HepG2 (cell line): ENCODE results near the gene JMJD6. TPM values are rescaled to one million over a fixed set of nuclear protein-coding genes. Genes with fewer than 3 reads are reported as not detected.
A peak's percentile ranks its signal among the peaks of the same experiment; 100 is the strongest.

Source experiments
- ARNTL ChIP-seq: sonication (generic); formaldehyde crosslinking; IDR thresholded peaks from 2 replicates; pipeline ENCODE4 v1.4.0; 2020; ENCODE audit warnings: mild to moderate bottlenecking, missing genetic modification reagents
- ESRRA ChIP-seq: sonication (generic); formaldehyde crosslinking; IDR thresholded peaks from 2 replicates; pipeline ENCODE4 v1.5.1; 2020; ENCODE audit warnings: mild to moderate bottlenecking, low read depth, missing genetic modification reagents
- FOXA1 ChIP-seq, 2 experiments: fragments of 450-650 bp in 1 of 2; sonication (generic) in 1 of 2; formaldehyde crosslinking in 1 of 2; IDR thresholded peaks; 2 replicates each; pipeline versions ENCODE4 v1.4.0 to v1.6.1; 2016 to 2020; ENCODE audit warnings: missing genetic modification reagents in 1 of 2
- NFATC3 ChIP-seq: sonication (generic); formaldehyde crosslinking; IDR thresholded peaks from 2 replicates; pipeline ENCODE4 v1.5.1; 2020; ENCODE audit warnings: mild to moderate bottlenecking, missing genetic modification reagents
- POLR2AphosphoS5 ChIP-seq: IDR thresholded peaks from 2 replicates; pipeline ENCODE4 v1.6.1; 2012; ENCODE audit warnings: low read depth, low read length
- SALL2 ChIP-seq: sonication (generic); formaldehyde crosslinking; IDR thresholded peaks from 2 replicates; pipeline ENCODE4 v1.8.1; 2023; ENCODE audit warnings: mild to moderate bottlenecking, missing genetic modification reagents, inconsistent platforms
- SKI ChIP-seq: fragments of 450-650 bp; IDR thresholded peaks from one replicate; pipeline ENCODE4 v1.6.1; 2018; ENCODE audit warnings: mild to moderate bottlenecking; ENCODE audit not compliant: partially characterized antibody
- TCF12 ChIP-seq, 2 experiments: fragments of 450-650 bp in 1 of 2; sonication (generic) in 1 of 2; formaldehyde crosslinking in 1 of 2; IDR thresholded peaks; 2 replicates each; pipeline versions ENCODE4 v1.6.1 to v1.8.0; 2017 to 2022; ENCODE audit warnings: antibody characterized with exemption in 1 of 2, mild to moderate bottlenecking in 1 of 2, missing genetic modification reagents in 1 of 2, moderate library complexity in 1 of 2
- TEAD3 ChIP-seq: optimal IDR thresholded peaks from 2 replicates; pipeline ENCODE3; 2016; ENCODE audit warnings: borderline replicate concordance
- TOE1 ChIP-seq: sonication (generic); formaldehyde crosslinking; IDR thresholded peaks from 2 replicates; pipeline ENCODE4 v1.4.0; 2020; ENCODE audit warnings: mild to moderate bottlenecking, missing genetic modification reagents
- ZNF263 ChIP-seq: sonication (generic); formaldehyde crosslinking; IDR thresholded peaks from 2 replicates; pipeline ENCODE4 v1.4.0; 2020; ENCODE audit warnings: missing genetic modification reagents
- ZNF274 ChIP-seq: sonication (generic); formaldehyde crosslinking; IDR thresholded peaks from 2 replicates; pipeline ENCODE4 v1.5.1; 2020; ENCODE audit warnings: mild to moderate bottlenecking, missing genetic modification reagents
- ZNF317 ChIP-seq: sonication (generic); formaldehyde crosslinking; IDR thresholded peaks from 2 replicates; pipeline ENCODE4 v1.5.0; 2020; ENCODE audit warnings: mild to moderate bottlenecking, missing genetic modification reagents
- ZNF589 ChIP-seq: sonication (generic); formaldehyde crosslinking; conservative IDR thresholded peaks from 2 replicates; pipeline ENCODE4 v1.8.0; 2022; ENCODE audit warnings: mild to moderate bottlenecking, moderate library complexity, missing genetic modification reagents
- ZNF607 ChIP-seq: sonication (generic); formaldehyde crosslinking; IDR thresholded peaks from 2 replicates; pipeline ENCODE4 v1.5.1; 2020; ENCODE audit warnings: missing genetic modification reagents, mild to moderate bottlenecking, borderline replicate concordance
- ZSCAN30 ChIP-seq: sonication (generic); formaldehyde crosslinking; IDR thresholded peaks from 2 replicates; pipeline ENCODE4 v1.5.0; 2020; ENCODE audit warnings: mild to moderate bottlenecking, missing genetic modification reagents
- polyA plus RNA-seq, 8 experiments: library from polyadenylated mRNA; depleted of rRNA in 3 of 8; stranded (reverse) in 7 of 8; unstranded in 1 of 8; fragments of >200 nt; fragmentation: Illumina TruSeq in 4 of 8; extraction: Trizol in 4 of 8; gene quantifications; 2 replicates each; pipeline versions ENCODE4 v1.2.1 to v1.2.3, GENCODE V29; 2011 to 2016; ENCODE audit warnings: low read depth in 4 of 8, missing spikeins in 1 of 8, mixed read lengths in 1 of 8; ENCODE audit not compliant: insufficient read depth in 1 of 8
- total RNA-seq, 5 experiments: library from RNA; depleted of rRNA; stranded (reverse); fragments of >200 nt; fragmentation: Illumina TruSeq; extraction: Trizol; gene quantifications; 2 replicates each; pipeline ENCODE4 v1.2.3, GENCODE V29; 2016; ENCODE audit warnings: low read depth in 1 of 5
- TF ChIP-seq, protein P1 (sequence below): sonication (generic); formaldehyde crosslinking; IDR thresholded peaks from 2 replicates; pipeline ENCODE4 v1.4.0; 2020; ENCODE audit warnings: missing genetic modification reagents
- TF ChIP-seq, protein P2 (sequence below): sonication (generic); formaldehyde crosslinking; IDR thresholded peaks from 2 replicates; pipeline ENCODE4 v1.5.1; 2020; ENCODE audit warnings: mild to moderate bottlenecking, missing genetic modification reagents, moderate library complexity
- TF ChIP-seq, protein P3 (sequence below), 2 experiments: sonication (generic) in 1 of 2; formaldehyde crosslinking in 1 of 2; IDR thresholded peaks; 2 replicates each; pipeline versions ENCODE4 v1.4.0 to v1.6.1; 2016 to 2020; ENCODE audit warnings: borderline replicate concordance in 1 of 2, low read depth in 1 of 2, mild to moderate bottlenecking in 1 of 2, missing genetic modification reagents in 1 of 2
- TF ChIP-seq, protein P4 (sequence below): sonication (generic); formaldehyde crosslinking; conservative IDR thresholded peaks from 2 replicates; pipeline ENCODE4 v1.5.0; 2020; ENCODE audit warnings: missing genetic modification reagents

Gene JMJD6
- total and polyA plus RNA-seq, 2 of the 13 experiments (the other 11 are each of a cell fraction or from before 2014, with no cell fraction given), result 33.6 to 41.0 TPM

DNA sequence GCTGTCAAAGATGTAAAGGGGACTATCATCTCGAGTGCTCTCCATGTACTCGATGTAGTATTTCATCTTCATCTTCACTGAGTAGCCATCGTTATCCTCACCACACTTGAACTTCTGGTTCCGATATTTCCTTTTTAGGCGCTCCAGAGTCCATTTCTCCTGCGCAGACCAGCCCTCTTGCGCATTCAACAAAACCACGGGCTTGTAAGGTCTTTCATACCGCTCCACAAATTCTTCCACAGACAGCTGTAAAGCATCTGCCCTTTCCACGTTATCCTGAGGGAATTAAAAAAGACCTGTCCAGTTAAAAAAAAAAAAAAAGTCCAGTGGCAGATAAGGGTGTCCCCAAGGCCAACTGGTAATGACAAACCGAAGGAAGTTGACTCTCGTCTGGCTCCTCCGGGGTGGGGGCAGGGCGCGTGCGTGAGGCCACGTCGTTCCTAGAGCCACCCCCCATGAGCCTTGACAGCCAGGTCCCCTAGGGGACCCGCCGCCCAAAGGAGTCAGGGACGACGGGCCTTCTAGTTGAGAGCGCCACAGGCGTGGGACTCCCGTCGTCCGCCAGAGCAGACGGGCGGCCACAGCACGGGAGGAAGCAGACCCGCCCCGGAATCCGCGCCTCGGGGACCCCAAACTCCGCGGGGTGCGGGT is 701 bp downstream of the JMJD6 start (continued):
- TF ChIP-seq, protein P1, sequence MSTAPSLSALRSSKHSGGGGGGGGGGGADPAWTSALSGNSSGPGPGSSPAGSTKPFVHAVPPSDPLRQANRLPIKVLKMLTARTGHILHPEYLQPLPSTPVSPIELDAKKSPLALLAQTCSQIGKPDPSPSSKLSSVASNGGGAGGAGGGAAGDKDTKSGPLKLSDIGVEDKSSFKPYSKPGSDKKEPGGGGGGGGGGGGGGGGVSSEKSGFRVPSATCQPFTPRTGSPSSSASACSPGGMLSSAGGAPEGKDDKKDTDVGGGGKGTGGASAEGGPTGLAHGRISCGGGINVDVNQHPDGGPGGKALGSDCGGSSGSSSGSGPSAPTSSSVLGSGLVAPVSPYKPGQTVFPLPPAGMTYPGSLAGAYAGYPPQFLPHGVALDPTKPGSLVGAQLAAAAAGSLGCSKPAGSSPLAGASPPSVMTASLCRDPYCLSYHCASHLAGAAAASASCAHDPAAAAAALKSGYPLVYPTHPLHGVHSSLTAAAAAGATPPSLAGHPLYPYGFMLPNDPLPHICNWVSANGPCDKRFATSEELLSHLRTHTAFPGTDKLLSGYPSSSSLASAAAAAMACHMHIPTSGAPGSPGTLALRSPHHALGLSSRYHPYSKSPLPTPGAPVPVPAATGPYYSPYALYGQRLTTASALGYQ (CRISPR knock-in tag), result no peak
- TF ChIP-seq SKI, result no peak
- TF ChIP-seq, protein P2, sequence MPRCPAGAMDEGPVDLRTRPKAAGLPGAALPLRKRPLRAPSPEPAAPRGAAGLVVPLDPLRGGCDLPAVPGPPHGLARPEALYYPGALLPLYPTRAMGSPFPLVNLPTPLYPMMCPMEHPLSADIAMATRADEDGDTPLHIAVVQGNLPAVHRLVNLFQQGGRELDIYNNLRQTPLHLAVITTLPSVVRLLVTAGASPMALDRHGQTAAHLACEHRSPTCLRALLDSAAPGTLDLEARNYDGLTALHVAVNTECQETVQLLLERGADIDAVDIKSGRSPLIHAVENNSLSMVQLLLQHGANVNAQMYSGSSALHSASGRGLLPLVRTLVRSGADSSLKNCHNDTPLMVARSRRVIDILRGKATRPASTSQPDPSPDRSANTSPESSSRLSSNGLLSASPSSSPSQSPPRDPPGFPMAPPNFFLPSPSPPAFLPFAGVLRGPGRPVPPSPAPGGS (CRISPR knock-in tag), result no peak
- no peak for TF ChIP-seq ZNF274 (CRISPR knock-in tag)
- no peak for TF ChIP-seq TEAD3
- no peak for TF ChIP-seq POLR2AphosphoS5
- no peak for TF ChIP-seq ZNF589 (CRISPR knock-in tag)
- TF ChIP-seq ARNTL, result no peak
- TF ChIP-seq NFATC3, result no peak
- TF ChIP-seq SALL2 (CRISPR knock-in tag), result no peak
- no peak for TF ChIP-seq ZSCAN30
- no peak for TF ChIP-seq TCF12 (IDR thresholded peaks at IDR 0.05)
- TF ChIP-seq TCF12 (CRISPR knock-in tag; IDR thresholded peaks at IDR 0.05), result no peak
- no peak; the same call in 1 of the 2 replicates for TF ChIP-seq ESRRA (CRISPR knock-in tag)
- TF ChIP-seq, protein P3, sequence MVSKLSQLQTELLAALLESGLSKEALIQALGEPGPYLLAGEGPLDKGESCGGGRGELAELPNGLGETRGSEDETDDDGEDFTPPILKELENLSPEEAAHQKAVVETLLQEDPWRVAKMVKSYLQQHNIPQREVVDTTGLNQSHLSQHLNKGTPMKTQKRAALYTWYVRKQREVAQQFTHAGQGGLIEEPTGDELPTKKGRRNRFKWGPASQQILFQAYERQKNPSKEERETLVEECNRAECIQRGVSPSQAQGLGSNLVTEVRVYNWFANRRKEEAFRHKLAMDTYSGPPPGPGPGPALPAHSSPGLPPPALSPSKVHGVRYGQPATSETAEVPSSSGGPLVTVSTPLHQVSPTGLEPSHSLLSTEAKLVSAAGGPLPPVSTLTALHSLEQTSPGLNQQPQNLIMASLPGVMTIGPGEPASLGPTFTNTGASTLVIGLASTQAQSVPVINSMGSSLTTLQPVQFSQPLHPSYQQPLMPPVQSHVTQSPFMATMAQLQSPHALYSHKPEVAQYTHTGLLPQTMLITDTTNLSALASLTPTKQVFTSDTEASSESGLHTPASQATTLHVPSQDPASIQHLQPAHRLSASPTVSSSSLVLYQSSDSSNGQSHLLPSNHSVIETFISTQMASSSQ (IDR thresholded peaks at IDR 0.05; ENCODE audit: low read depth), result no peak
- TF ChIP-seq, protein P3 (CRISPR knock-in tag; IDR thresholded peaks at IDR 0.05; ENCODE audit: borderline replicate concordance), result no peak
- TF ChIP-seq TOE1 (CRISPR knock-in tag), result no peak; the same call in 1 of the 2 replicates
- no peak for TF ChIP-seq ZNF317 (CRISPR knock-in tag)
- no peak for TF ChIP-seq FOXA1 (IDR thresholded peaks at IDR 0.05)
- no peak for TF ChIP-seq FOXA1 (CRISPR knock-in tag; IDR thresholded peaks at IDR 0.05)
- peak; percentile 45 for TF ChIP-seq ZNF607 (CRISPR knock-in tag)
- TF ChIP-seq ZNF263 (CRISPR knock-in tag), result no peak
- TF ChIP-seq, protein P4, sequence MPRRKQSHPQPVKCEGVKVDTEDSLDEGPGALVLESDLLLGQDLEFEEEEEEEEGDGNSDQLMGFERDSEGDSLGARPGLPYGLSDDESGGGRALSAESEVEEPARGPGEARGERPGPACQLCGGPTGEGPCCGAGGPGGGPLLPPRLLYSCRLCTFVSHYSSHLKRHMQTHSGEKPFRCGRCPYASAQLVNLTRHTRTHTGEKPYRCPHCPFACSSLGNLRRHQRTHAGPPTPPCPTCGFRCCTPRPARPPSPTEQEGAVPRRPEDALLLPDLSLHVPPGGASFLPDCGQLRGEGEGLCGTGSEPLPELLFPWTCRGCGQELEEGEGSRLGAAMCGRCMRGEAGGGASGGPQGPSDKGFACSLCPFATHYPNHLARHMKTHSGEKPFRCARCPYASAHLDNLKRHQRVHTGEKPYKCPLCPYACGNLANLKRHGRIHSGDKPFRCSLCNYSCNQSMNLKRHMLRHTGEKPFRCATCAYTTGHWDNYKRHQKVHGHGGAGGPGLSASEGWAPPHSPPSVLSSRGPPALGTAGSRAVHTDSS, result no peak
